ENCODE data around the gene CTSZ. TPM values are rescaled to one million over a fixed set of nuclear protein-coding genes. Genes with fewer than 3 reads are reported as not detected.

CTSZ gene
- total and polyA plus RNA-seq, 10 of the 15 experiments (the other 5 are each of a cell fraction or from before 2014, with no cell fraction given), result 6.0 to 301 (median 154) TPM

DNA sequence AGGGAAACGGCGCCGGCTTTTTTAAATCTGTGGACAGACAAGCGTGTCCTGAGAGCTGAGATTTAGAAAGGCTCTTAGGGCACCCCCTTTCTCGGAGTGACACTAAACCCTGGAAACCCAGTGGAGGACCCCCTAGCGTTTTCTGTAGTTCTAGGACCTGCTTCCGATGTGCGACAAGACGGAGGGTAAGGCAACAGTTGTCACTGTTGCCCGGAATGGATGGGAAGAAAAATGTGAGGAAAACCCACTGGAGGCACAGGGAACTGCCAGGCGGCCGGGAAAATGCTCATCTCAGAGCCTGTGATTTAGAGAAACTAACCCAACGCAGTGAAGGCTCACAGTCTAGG lies 25.6 kb upstream of the CTSZ start (continued):
- TF ChIP-seq USF1 (IDR thresholded peaks at IDR 0.05; ENCODE audit: borderline replicate concordance, extremely low read length, insufficient read depth, low read depth, low read length) (no peak), BCL11A (IDR thresholded peaks at IDR 0.05; ENCODE audit: low read depth, low read length) (no peak), JUND (IDR thresholded peaks at IDR 0.05; ENCODE audit: low read depth, low read length) (no peak), ZNF384 (IDR thresholded peaks at IDR 0.05; ENCODE audit: borderline replicate concordance, low read depth, low read length) (no peak), CTCF (IDR thresholded peaks at IDR 0.05 in 2 of 3, conservative IDR thresholded peaks at IDR 0.05 in 1 of 3; ENCODE audit: control insufficient read depth in 2 of 3, extremely low read depth in 1 of 3, insufficient read depth in 1 of 3, low read depth in 3 of 3, low read length in 3 of 3) (0 out of 6 replicates have a peak, but pooled peaks of 1 of the 3 experiments have one; percentile 5), IKZF2 (IDR thresholded peaks at IDR 0.05) (peak in 1 of 2 experiments; percentile 15; a peak in 2 of 4 replicates), TBL1XR1 (IDR thresholded peaks at IDR 0.05; ENCODE audit: low read depth, low read length) (no peak), CHD2 (IDR thresholded peaks at IDR 0.05; ENCODE audit: borderline replicate concordance, low read depth, low read length) (no peak), IRF3 (IDR thresholded peaks at IDR 0.05) (no peak), FOXM1 (IDR thresholded peaks at IDR 0.05; ENCODE audit: low read depth, low read length) (no peak), CBX5 (IDR thresholded peaks at IDR 0.05; ENCODE audit: low read depth) (no peak), NKRF (conservative IDR thresholded peaks at IDR 0.05) (0 out of 2 replicates have a peak, but pooled peaks have one; percentile 62), ETV6 (conservative IDR thresholded peaks at IDR 0.05 in 1 of 2, IDR thresholded peaks at IDR 0.05 in 1 of 2; ENCODE audit: borderline replicate concordance in 1 of 2, low read depth in 1 of 2) (peak in 1 of 2 experiments; percentile 72; a peak in 1 of 4 replicates), RFX5 (IDR thresholded peaks at IDR 0.05; ENCODE audit: low read depth, low read length) (no peak)
- TF ChIP-seq, protein P1, sequence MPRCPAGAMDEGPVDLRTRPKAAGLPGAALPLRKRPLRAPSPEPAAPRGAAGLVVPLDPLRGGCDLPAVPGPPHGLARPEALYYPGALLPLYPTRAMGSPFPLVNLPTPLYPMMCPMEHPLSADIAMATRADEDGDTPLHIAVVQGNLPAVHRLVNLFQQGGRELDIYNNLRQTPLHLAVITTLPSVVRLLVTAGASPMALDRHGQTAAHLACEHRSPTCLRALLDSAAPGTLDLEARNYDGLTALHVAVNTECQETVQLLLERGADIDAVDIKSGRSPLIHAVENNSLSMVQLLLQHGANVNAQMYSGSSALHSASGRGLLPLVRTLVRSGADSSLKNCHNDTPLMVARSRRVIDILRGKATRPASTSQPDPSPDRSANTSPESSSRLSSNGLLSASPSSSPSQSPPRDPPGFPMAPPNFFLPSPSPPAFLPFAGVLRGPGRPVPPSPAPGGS (IDR thresholded peaks at IDR 0.05; ENCODE audit: borderline replicate concordance, insufficient read depth, low read depth, low read length, poor library complexity, severe bottlenecking), result no peak

Data from GM12878 (cell line).